Measurements from ENCODE around the gene ATRIP. TPM values are rescaled to one million over a fixed set of nuclear protein-coding genes. Genes with fewer than 3 reads are reported as not detected.

The ATRIP gene
- polyA plus RNA-seq, 6 donors from 2014 or later: 7.4 to 11.9 (median 7.7) TPM

DNA sequence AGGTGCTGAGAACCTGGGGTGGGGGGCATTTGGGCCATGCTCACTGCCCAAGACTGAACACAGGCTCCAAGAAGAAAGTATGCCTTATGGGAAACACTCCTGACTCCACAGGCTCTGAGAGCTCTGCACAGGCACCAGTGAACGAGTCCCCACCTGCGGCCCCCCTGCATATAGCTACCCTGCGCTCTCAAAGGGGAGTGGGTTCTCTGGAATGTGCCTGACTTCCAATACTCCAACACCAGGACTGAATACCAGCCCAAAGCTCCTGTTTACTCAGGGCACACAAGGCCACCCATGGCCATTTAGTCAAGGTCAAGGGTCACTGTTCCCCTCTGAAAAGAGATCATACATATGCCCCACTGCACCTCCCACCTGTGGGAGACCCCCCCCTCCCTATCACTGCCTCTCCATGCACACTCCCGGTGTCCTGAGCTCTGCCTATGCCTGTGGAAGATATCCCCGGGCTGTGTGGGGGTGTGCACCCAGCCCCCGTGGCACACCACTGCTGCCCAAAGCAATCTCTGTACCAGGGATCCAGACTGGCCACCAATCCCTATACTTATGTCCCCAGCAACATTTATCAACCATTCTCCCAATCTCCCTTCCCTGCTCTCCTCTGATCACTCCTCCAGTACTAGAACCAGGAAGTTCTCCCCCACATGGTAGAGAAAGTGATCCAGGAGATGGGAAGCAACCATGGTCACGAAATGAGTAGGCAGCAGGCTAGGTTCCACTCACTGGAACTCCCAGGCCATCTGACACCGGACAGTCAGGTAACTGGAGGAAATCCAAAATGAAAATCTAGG is 15.1 kb upstream of the ATRIP start:
- Mint-ChIP-seq H3K27me3 (peaks cover 7 to 24% (median 21%) of the 10 kb centered on the region in 3 donors), H3K4me3 (peak overlapping the region in 6 of 8 donors; percentile 22 to 92 (median 85)), H3K36me3 (no peaks in the 10 kb centered on the region), H3K9me3 (no peaks in the 10 kb centered on the region), H3K4me1 (peaks cover 10 to 22% (median 12%) of the 10 kb centered on the region in 3 donors), H3K27ac (peak overlapping the region in 1 of 6 donors; percentile 14)
- ATAC-seq (ENCODE audit: low read depth in 2 of 2): no peak
- no peak for DNase-seq

DNA sequence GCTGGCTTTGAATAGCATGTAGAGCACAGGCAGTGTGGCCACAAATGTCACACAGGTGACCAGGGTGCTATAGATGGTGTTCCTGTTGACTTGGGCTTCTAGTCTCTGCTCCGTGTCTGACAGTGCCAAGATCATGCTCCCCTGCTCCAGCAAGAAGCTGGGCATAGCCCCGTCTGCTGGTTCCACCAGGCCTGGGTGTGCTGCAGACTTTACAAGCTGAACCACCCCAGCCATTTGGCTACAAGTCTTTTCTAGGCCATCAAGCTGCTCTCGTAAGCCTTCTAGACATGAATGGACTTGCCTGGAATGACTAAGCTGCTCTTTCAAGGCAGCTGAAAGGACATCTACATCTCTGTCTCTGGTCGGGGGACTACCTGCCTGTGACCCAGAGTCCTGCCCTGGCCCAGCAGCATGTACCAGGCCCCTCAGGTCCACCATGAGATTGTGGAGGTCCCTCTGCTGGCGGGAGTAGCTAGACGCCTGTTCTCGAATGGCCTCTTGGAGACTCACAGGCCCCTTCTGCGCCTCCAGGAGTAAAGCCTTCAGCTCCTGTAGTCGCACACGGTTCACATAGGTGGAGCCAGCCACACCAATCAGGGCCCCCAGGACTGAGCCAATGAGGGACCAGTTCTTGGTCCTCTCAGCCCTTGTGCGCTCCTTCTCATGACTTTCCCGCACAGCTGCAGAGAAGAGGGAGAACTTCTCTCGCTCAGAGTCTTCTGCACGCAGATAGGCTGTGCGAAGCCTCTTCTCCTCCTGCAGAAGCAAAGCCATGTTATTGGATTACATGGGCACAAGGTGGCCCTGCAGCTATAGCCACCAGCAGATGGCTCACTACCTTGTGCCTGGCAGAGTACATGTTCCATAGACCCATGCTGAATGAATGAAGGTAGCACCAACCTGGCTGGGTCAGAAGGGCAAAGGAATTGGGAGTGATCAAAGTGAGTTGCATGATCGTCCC is 13.8 kb upstream of the ATRIP start:
- DNase-seq: no peak
- Mint-ChIP-seq H3K27ac (no peak overlapping the region), H3K27me3 (peaks cover 4 to 14% (median 14%) of the 10 kb centered on the region in 3 donors), H3K36me3 (no peaks in the 10 kb centered on the region), H3K4me3 (no peak overlapping the region), H3K9me3 (no peaks in the 10 kb centered on the region), H3K4me1 (peaks cover 13 to 24% (median 15%) of the 10 kb centered on the region in 3 donors)
- ATAC-seq (ENCODE audit: low read depth in 2 of 2): no peak

- no peak for DNase-seq
- ATAC-seq (ENCODE audit: low read depth in 2 of 2): no peak
- Mint-ChIP-seq H3K27me3 (peaks cover 0 to 6% (median 5%) of the 10 kb centered on the region in 3 donors), H3K4me3 (no peak overlapping the region), H3K36me3 (no peaks in the 10 kb centered on the region), H3K27ac (no peak overlapping the region), H3K9me3 (no peaks in the 10 kb centered on the region), H3K4me1 (peaks cover 21 to 33% (median 24%) of the 10 kb centered on the region in 3 donors)
Measured at GRCh38 chr3:48433472-48434118, 12.9 kb upstream of the ATRIP start.

- peak overlapping the region in 1 of 6 donors; percentile 29 for H3K27ac Mint-ChIP-seq
- H3K4me3 Mint-ChIP-seq: no peak overlapping the region
- no peaks in the 10 kb centered on the region for H3K36me3 Mint-ChIP-seq
- peaks cover 0 to 6% (median 5%) of the 10 kb centered on the region in 3 donors for H3K27me3 Mint-ChIP-seq
- DNase-seq (no peak), ATAC-seq (ENCODE audit: low read depth in 2 of 2) (no peak)
- H3K9me3 Mint-ChIP-seq: no peaks in the 10 kb centered on the region
- H3K4me1 Mint-ChIP-seq: peaks cover 30 to 41% (median 33%) of the 10 kb centered on the region in 3 donors
Measured at GRCh38 chr3:48434591-48435222, 11.8 kb upstream of the ATRIP start.

DNA sequence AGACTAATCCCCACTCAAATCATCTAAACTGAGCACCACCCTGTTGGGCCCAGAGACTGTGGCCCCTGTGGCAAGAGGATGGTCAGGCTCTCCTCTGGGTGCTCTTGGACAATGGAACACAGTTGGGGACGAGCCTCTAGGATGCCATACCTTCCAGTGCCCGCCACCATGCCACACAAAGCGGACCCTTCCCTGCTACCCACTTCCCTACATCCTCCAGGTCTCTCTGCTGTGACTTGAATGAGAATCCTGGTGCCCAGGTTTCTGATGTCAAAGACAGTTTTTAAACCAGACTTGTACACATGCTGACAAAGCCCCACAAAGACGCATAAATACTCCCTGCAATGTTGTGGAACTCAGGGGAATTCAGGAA is 11.3 kb upstream of the ATRIP start:
- no peaks in the 10 kb centered on the region for H3K36me3 Mint-ChIP-seq
- ATAC-seq (ENCODE audit: low read depth in 2 of 2): no peak
- H3K27me3 Mint-ChIP-seq: peaks cover 0 to 6% (median under 1%) of the 10 kb centered on the region in 3 donors
- H3K4me1 Mint-ChIP-seq: peaks cover 31 to 41% (median 34%) of the 10 kb centered on the region in 3 donors
- no peaks in the 10 kb centered on the region for H3K9me3 Mint-ChIP-seq
- no peak overlapping the region for H3K27ac Mint-ChIP-seq
- H3K4me3 Mint-ChIP-seq: no peak overlapping the region
- DNase-seq: no peak

DNA sequence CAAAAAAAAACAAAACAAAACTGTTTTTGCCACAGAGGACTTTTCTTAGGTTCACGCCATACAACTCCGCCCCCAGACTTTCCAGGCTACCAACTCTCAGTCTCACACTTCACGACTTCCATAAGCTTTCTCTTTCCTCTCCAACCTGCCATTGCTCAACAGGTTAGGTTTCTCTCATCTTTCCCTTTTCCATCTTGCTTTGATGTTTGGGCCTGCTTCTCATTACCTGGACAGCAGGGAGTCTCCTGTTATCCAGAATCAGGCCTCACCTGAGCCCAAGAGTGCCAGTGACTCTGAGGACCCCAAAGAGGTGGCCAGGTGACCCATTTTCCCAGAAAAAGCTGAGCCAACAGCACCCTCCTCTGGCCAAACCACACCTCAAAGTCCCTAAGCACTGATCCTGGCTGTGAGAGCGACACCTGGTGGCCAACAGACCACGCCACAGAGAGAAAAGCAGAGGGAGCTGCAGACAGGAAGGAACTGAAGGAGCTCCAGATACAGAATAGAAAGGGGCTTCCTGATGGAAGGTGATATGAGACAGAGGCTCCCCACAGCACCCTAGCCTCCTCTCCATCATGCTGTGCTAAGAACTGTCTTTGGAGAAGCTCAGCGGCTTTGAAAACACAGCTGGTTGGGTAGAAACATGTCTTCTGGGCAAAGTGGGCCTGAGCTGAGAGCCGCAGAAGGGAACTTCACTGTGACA is 10.6 kb upstream of the ATRIP start:
- H3K4me1 Mint-ChIP-seq: peaks cover 27 to 40% (median 35%) of the 10 kb centered on the region in 3 donors
- peak; percentile 12 to 30 for ATAC-seq (ENCODE audit: low read depth in 2 of 2)
- H3K4me3 Mint-ChIP-seq: no peak overlapping the region

GRCh38 chr3:48436477-48436787 is 10.1 kb upstream of the ATRIP start:
- Mint-ChIP-seq H3K4me3 (no peak overlapping the region), H3K9me3 (no peaks in the 10 kb centered on the region), H3K4me1 (peaks cover 27 to 39% (median 38%) of the 10 kb centered on the region in 3 donors), H3K27me3 (no peaks in the 10 kb centered on the region), H3K27ac (no peak overlapping the region), H3K36me3 (no peaks in the 10 kb centered on the region)
- ATAC-seq (ENCODE audit: low read depth in 2 of 2): no peak
- no peak for DNase-seq

More for the DNA sequence above, 10.6 kb upstream of the ATRIP start:
- Mint-ChIP-seq H3K27ac (no peak overlapping the region), H3K27me3 (peaks cover 0 to 1% (median 0%) of the 10 kb centered on the region in 3 donors), H3K36me3 (no peaks in the 10 kb centered on the region), H3K9me3 (no peaks in the 10 kb centered on the region)
- peak; percentile 79 for DNase-seq

GRCh38 chr3:48436855-48437254 is 9.7 kb upstream of the ATRIP start:
- Mint-ChIP-seq H3K36me3 (no peaks in the 10 kb centered on the region), H3K4me3 (no peak overlapping the region), H3K9me3 (no peaks in the 10 kb centered on the region), H3K27ac (no peak overlapping the region), H3K4me1 (peaks cover 30 to 43% (median 39%) of the 10 kb centered on the region in 3 donors), H3K27me3 (no peaks in the 10 kb centered on the region)
- ATAC-seq (ENCODE audit: low read depth in 2 of 2) (no peak), DNase-seq (no peak)

DNA sequence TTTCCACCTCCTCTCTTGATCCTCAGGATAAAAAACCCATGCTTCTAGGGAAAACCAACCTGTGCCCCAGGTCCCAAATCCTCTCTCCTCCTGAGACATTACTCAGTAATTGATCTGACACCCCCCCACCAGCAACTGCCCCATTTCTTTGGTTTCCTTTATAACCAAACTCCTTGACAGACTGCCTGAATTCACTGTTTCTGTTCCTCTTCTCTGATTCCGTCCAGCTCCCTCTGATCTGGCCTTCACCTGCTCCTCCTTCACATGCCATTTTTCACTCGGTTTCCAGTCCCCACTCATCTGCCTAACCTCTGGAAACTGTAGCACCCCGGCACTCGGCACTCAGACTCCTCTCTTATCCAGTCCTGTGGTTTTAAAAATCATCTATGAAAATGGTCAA is 8.7 kb upstream of the ATRIP start:
- no peak for ATAC-seq (ENCODE audit: low read depth in 2 of 2)
- H3K9me3 Mint-ChIP-seq: no peaks in the 10 kb centered on the region
- H3K27me3 Mint-ChIP-seq: no peaks in the 10 kb centered on the region
- H3K36me3 Mint-ChIP-seq: no peaks in the 10 kb centered on the region
- peaks cover 30 to 47% (median 41%) of the 10 kb centered on the region in 3 donors for H3K4me1 Mint-ChIP-seq
- peak overlapping the region in 2 of 8 donors; percentile 43 to 91 for H3K4me3 Mint-ChIP-seq
- no peak for DNase-seq
- H3K27ac Mint-ChIP-seq: peak overlapping the region in 5 of 6 donors; percentile 2 to 93 (median 68)

- Mint-ChIP-seq H3K4me3 (peak within 1 kb of the TSS; percentile 89 to 100 (median 96)), H3K36me3 (no peaks in the 10 kb centered on the region), H3K4me1 (peaks cover 30 to 47% (median 41%) of the 10 kb centered on the region in 3 donors), H3K27me3 (no peaks in the 10 kb centered on the region), H3K27ac (peak within 1 kb of the TSS in 5 of 6 donors; percentile 91 to 100 (median 99)), H3K9me3 (no peaks in the 10 kb centered on the region)
- DNase-seq: peak; percentile 99
- peak; percentile 92 for ATAC-seq (ENCODE audit: low read depth in 2 of 2)
Measured at GRCh38 chr3:48439820-48440589, 6.5 kb upstream of the ATRIP start, which contains the start of the genes CCDC51 and TMA7. Gene CCDC51 (minus strand): TSS chr3:48440119. CDS start chr3:48435128, 4,991 bp downstream. Gene TMA7 (plus strand): TSS chr3:48440257. CDS start chr3:48440297, 40 bp downstream.

- Mint-ChIP-seq H3K4me1 (peaks cover 31 to 51% (median 41%) of the 10 kb centered on the region in 3 donors), H3K4me3 (peak overlapping the region; percentile 89 to 100 (median 96)), H3K36me3 (no peaks in the 10 kb centered on the region), H3K27me3 (no peaks in the 10 kb centered on the region), H3K9me3 (no peaks in the 10 kb centered on the region), H3K27ac (peak overlapping the region in 5 of 6 donors; percentile 91 to 100 (median 99))
- no peak for ATAC-seq (ENCODE audit: low read depth in 2 of 2)
- DNase-seq: peak; percentile 12
Measured at GRCh38 chr3:48440590-48440958, 6.0 kb upstream of the ATRIP start.

Measured in naive B cell (primary cell).